Mucosa of stomach (tissue), 1 donor: ENCODE results near the gene SLC32A1.

Experiments used
- H3K27me3 ChIP-seq: one replicate; pipeline ENCODE4 v1.7.0; 2013; ENCODE audit warnings: mild to moderate bottlenecking, low read length; ENCODE audit not compliant: control insufficient read depth, insufficient read depth
- H3K36me3 ChIP-seq: one replicate; pipeline ENCODE4 v1.7.0; 2013; ENCODE audit warnings: low read length; ENCODE audit not compliant: control insufficient read depth, insufficient read depth
- H3K4me1 ChIP-seq: one replicate; pipeline ENCODE4 v1.7.0; 2013; ENCODE audit warnings: mild to moderate bottlenecking, low read length; ENCODE audit not compliant: control insufficient read depth, insufficient read depth
- H3K4me3 ChIP-seq: one replicate; pipeline ENCODE4 v1.7.0; 2013; ENCODE audit warnings: low read length
- H3K9ac ChIP-seq: one replicate; pipeline ENCODE4 v1.7.0; 2013; ENCODE audit warnings: mild to moderate bottlenecking, low read length, moderate library complexity
- H3K9me3 ChIP-seq: one replicate; pipeline ENCODE4 v1.7.0; 2013; ENCODE audit warnings: mild to moderate bottlenecking, low read length, moderate library complexity; ENCODE audit not compliant: control insufficient read depth
- donor health status: Pancreatic carcinoma.

The SLC32A1 gene

GRCh38 chr20:38723848-38724625 lies at the start of gene SLC32A1:
SLC32A1 (plus strand) TSS chr20:38724486; CDS start chr20:38724725, 239 bp downstream.
- peaks cover 97% of the 10 kb centered on the region for H3K27me3 ChIP-seq
- no peaks in the 10 kb centered on the region for H3K36me3 ChIP-seq
- peaks cover 4% of the 10 kb centered on the region for H3K4me1 ChIP-seq
- no peaks in the 10 kb centered on the region for H3K9me3 ChIP-seq
- H3K9ac ChIP-seq, result no peak within 1 kb of the TSS
- no peak within 1 kb of the TSS for H3K4me3 ChIP-seq

- peaks cover 8% of the 10 kb centered on the region for H3K4me1 ChIP-seq
- no peaks in the 10 kb centered on the region for H3K9me3 ChIP-seq
- H3K9ac ChIP-seq, result no peak overlapping the region
- no peaks in the 10 kb centered on the region for H3K36me3 ChIP-seq
- H3K27me3 ChIP-seq, result peaks cover 34% of the 10 kb centered on the region
- H3K4me3 ChIP-seq, result no peak overlapping the region
Observed at GRCh38 chr20:38674765-38675133, 49.5 kb upstream of the SLC32A1 start.

- Histone ChIP-seq H3K4me3 (no peak overlapping the region), H3K27me3 (peaks cover 30% of the 10 kb centered on the region), H3K9me3 (no peaks in the 10 kb centered on the region), H3K4me1 (peaks cover 8% of the 10 kb centered on the region), H3K36me3 (no peaks in the 10 kb centered on the region), H3K9ac (no peak overlapping the region)
Observed at GRCh38 chr20:38676576-38676975, 47.7 kb upstream of the SLC32A1 start.

GRCh38 chr20:38680500-38681306 lies 43.6 kb upstream of the SLC32A1 start:
- no peak overlapping the region for H3K9ac ChIP-seq
- H3K4me3 ChIP-seq, result no peak overlapping the region
- no peaks in the 10 kb centered on the region for H3K27me3 ChIP-seq
- H3K9me3 ChIP-seq, result no peaks in the 10 kb centered on the region
- no peaks in the 10 kb centered on the region for H3K4me1 ChIP-seq
- H3K36me3 ChIP-seq, result no peaks in the 10 kb centered on the region

GRCh38 chr20:38685271-38685670 lies 39.0 kb upstream of the SLC32A1 start:
- Histone ChIP-seq H3K9ac (no peak overlapping the region), H3K27me3 (no peaks in the 10 kb centered on the region), H3K36me3 (no peaks in the 10 kb centered on the region), H3K9me3 (no peaks in the 10 kb centered on the region), H3K4me1 (no peaks in the 10 kb centered on the region), H3K4me3 (no peak overlapping the region)

- no peaks in the 10 kb centered on the region for H3K9me3 ChIP-seq
- no peak overlapping the region for H3K4me3 ChIP-seq
- H3K4me1 ChIP-seq, result no peaks in the 10 kb centered on the region
- H3K27me3 ChIP-seq, result no peaks in the 10 kb centered on the region
- H3K9ac ChIP-seq, result no peak overlapping the region
- H3K36me3 ChIP-seq, result no peaks in the 10 kb centered on the region
Observed at GRCh38 chr20:38685853-38686473, 38.3 kb upstream of the SLC32A1 start.

GRCh38 chr20:38692436-38693411 lies 31.6 kb upstream of the SLC32A1 start:
- no peak overlapping the region for H3K9ac ChIP-seq
- H3K27me3 ChIP-seq, result no peaks in the 10 kb centered on the region
- H3K4me1 ChIP-seq, result no peaks in the 10 kb centered on the region
- H3K4me3 ChIP-seq, result no peak overlapping the region
- no peaks in the 10 kb centered on the region for H3K36me3 ChIP-seq
- no peaks in the 10 kb centered on the region for H3K9me3 ChIP-seq

- Histone ChIP-seq H3K27me3 (no peaks in the 10 kb centered on the region), H3K9ac (no peak overlapping the region), H3K4me1 (no peaks in the 10 kb centered on the region)
Observed at GRCh38 chr20:38697306-38697705, 27.0 kb upstream of the SLC32A1 start.

GRCh38 chr20:38698541-38698940 lies 25.7 kb upstream of the SLC32A1 start:
- no peaks in the 10 kb centered on the region for H3K36me3 ChIP-seq

More at GRCh38 chr20:38697306-38697705, 27.0 kb upstream of the SLC32A1 start:
- no peaks in the 10 kb centered on the region for H3K36me3 ChIP-seq
- no peaks in the 10 kb centered on the region for H3K9me3 ChIP-seq
- H3K4me3 ChIP-seq, result no peak overlapping the region

GRCh38 chr20:38700141-38700540 lies 24.1 kb upstream of the SLC32A1 start:
- Histone ChIP-seq H3K9me3 (no peaks in the 10 kb centered on the region), H3K4me1 (no peaks in the 10 kb centered on the region), H3K27me3 (peaks cover 10% of the 10 kb centered on the region), H3K4me3 (no peak overlapping the region), H3K9ac (no peak overlapping the region), H3K36me3 (no peaks in the 10 kb centered on the region)

More at GRCh38 chr20:38698541-38698940, 25.7 kb upstream of the SLC32A1 start:
- Histone ChIP-seq H3K9ac (no peak overlapping the region), H3K4me3 (no peak overlapping the region), H3K9me3 (no peaks in the 10 kb centered on the region), H3K27me3 (peaks cover 5% of the 10 kb centered on the region), H3K4me1 (no peaks in the 10 kb centered on the region)

GRCh38 chr20:38700926-38701325 lies 23.4 kb upstream of the SLC32A1 start:
- H3K9me3 ChIP-seq, result no peaks in the 10 kb centered on the region
- no peaks in the 10 kb centered on the region for H3K36me3 ChIP-seq
- H3K4me3 ChIP-seq, result no peak overlapping the region
- H3K27me3 ChIP-seq, result peaks cover 10% of the 10 kb centered on the region
- H3K9ac ChIP-seq, result no peak overlapping the region
- H3K4me1 ChIP-seq, result no peaks in the 10 kb centered on the region
